Right atrium auricular region (tissue), 2 donors: Measurements from ENCODE around the gene SSBP3. TPM values are rescaled to one million over a fixed set of nuclear protein-coding genes. Genes with fewer than 3 reads are reported as not detected.
"Not testable (repeated sequence)": the region's sequence is repeated elsewhere in the genome, so short reads cannot be mapped to it uniquely, and the experiment has no call there.

Experiments
- DNase-seq: peaks from one replicate; pipeline ENCODE4 v3.0.0-alpha.2; 2019; ENCODE audit warnings: low spot score
- H3K27ac ChIP-seq, 2 donors: fragments of 200-600 bp; sonication (generic); 1 replicate in 1 of 2; 2 replicates in 1 of 2; pipeline ENCODE4 v1.5.1; 2016 to 2019
- H3K27me3 ChIP-seq, 2 donors: fragments of 200-600 bp; sonication (generic); one replicate each; pipeline versions ENCODE4 v1.5.1 to v1.6.0; 2017 to 2019
- H3K36me3 ChIP-seq: fragments of 200-600 bp; sonication (generic); one replicate; pipeline ENCODE4 v1.5.1; 2016
- H3K4me1 ChIP-seq, 2 donors: fragments of 200-600 bp; sonication (generic); one replicate each; pipeline versions ENCODE4 v1.5.1 to v1.6.0; 2017 to 2019
- H3K4me3 ChIP-seq, 2 donors: fragments of 200-600 bp; sonication (generic); 1 replicate in 1 of 2; 2 replicates in 1 of 2; pipeline ENCODE4 v1.5.1; 2017 to 2019; ENCODE audit warnings: mild to moderate bottlenecking in 1 of 2, moderate library complexity in 1 of 2
- H3K9me3 ChIP-seq, 2 donors: fragments of 200-600 bp; sonication (generic); one replicate each; pipeline ENCODE4 v1.5.1; 2019
- total RNA-seq, 2 donors: library from RNA; depleted of rRNA; stranded (reverse); fragments of >200 nt; gene quantifications; one replicate each; pipeline ENCODE4 v1.1.0, GENCODE V29; 2016
- TF ChIP-seq, protein P1 (sequence below), 2 donors: fragments of 200-600 bp; sonication (generic); IDR thresholded peaks; one replicate each; pipeline ENCODE4 v1.5.1; 2019; ENCODE audit warnings: antibody characterized with exemption in 2 of 2

The SSBP3 gene
- total RNA-seq, 2 donors from 2014 or later, result 15.2 to 16.6 TPM

DNA sequence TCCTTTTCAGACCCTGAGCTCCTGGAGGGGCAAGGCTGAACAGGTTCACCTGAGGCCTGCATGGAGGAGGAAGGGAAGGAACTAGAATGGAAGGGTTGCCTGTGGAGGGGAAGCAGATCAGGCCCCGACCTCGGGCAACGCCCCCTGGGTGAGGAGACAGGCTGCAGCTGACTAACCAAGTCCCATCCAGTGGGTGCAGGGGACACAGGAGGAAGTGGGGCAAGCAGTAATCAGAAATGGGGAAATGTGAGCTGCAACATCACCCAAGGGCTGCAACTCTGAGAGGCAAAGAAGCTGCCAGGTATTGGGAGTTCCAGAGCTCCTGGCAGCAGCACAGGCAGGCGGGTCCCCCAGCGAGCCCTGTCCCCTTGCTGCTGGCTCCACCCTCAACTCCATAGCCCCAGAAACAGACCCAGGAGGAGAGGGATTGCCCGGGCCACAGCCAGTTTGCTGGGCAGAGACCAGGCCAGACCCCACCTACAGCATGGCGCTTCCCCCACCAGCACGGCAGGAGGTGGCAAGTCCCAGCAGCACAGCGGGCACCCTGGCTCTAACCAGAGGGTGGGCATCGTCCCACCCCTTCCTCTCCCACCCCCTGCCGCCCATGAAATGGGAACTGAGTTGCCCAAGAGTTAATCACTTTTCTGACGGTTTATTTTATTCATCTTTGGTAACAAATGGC is 167.7 kb downstream of the SSBP3 start:
- Histone ChIP-seq H3K4me3 (no peak overlapping the region), H3K4me1 (no peaks in the 10 kb centered on the region), H3K27ac (no peak overlapping the region), H3K9me3 (no peaks in the 10 kb centered on the region), H3K36me3 (peaks cover 39% of the 10 kb centered on the region), H3K27me3 (no peaks in the 10 kb centered on the region)
- TF ChIP-seq, protein P1, sequence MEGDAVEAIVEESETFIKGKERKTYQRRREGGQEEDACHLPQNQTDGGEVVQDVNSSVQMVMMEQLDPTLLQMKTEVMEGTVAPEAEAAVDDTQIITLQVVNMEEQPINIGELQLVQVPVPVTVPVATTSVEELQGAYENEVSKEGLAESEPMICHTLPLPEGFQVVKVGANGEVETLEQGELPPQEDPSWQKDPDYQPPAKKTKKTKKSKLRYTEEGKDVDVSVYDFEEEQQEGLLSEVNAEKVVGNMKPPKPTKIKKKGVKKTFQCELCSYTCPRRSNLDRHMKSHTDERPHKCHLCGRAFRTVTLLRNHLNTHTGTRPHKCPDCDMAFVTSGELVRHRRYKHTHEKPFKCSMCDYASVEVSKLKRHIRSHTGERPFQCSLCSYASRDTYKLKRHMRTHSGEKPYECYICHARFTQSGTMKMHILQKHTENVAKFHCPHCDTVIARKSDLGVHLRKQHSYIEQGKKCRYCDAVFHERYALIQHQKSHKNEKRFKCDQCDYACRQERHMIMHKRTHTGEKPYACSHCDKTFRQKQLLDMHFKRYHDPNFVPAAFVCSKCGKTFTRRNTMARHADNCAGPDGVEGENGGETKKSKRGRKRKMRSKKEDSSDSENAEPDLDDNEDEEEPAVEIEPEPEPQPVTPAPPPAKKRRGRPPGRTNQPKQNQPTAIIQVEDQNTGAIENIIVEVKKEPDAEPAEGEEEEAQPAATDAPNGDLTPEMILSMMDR (IDR thresholded peaks at IDR 0.05), result no peak
- DNase-seq, result no peak

DNA sequence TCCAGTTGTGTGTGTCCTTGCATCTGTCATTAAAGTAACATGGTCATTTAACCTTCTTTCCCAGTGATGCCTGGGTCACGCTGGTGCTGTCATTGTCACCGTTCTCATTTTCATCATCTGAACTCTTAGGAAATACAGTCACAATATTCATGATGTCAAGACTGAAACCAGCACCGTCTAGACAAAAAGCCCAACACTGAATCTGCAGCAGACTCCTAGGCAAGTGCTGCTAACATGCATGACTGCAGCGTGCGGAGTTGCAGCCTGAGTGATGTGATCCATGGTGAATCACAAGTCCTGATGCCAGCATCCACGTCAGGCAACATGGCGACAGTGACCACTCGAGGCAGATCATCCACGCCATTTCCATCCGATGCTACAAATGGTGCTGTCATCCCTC is 168.6 kb downstream of the SSBP3 start:
- Histone ChIP-seq H3K27ac (no peak overlapping the region), H3K4me3 (no peak overlapping the region), H3K4me1 (no peaks in the 10 kb centered on the region), H3K9me3 (no peaks in the 10 kb centered on the region), H3K27me3 (no peaks in the 10 kb centered on the region), H3K36me3 (peaks cover 34% of the 10 kb centered on the region)
- TF ChIP-seq, protein P1 (IDR thresholded peaks at IDR 0.05), result no peak
- DNase-seq, result no peak

DNA sequence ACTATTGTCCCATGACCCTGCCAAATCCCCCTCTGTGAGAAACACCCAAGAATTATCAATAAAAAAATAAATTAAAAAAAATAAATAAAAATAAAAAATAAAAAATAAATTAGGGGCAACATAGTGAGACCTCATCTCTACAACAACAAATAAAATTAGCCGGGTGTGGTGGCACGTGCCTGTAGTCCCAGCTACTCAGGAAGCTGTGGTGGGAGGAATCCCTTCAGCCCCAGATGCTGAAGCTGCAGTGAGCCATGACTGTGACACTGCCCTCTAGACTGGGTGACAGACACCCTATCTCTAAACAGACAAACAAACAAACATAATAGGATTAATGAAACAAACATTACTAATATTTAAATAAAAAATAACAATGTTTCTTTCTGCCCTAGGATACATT is 171.9 kb downstream of the SSBP3 start:
- H3K4me1 ChIP-seq, result peaks cover 0 to 7% of the 10 kb centered on the region in 2 donors
- no peaks in the 10 kb centered on the region for H3K27me3 ChIP-seq
- H3K27ac ChIP-seq, result no peak overlapping the region
- TF ChIP-seq, protein P1 (IDR thresholded peaks at IDR 0.05), result no peak
- no peak for DNase-seq
- no peak overlapping the region for H3K4me3 ChIP-seq
- H3K36me3 ChIP-seq, result peaks cover 26% of the 10 kb centered on the region
- no peaks in the 10 kb centered on the region for H3K9me3 ChIP-seq

DNA sequence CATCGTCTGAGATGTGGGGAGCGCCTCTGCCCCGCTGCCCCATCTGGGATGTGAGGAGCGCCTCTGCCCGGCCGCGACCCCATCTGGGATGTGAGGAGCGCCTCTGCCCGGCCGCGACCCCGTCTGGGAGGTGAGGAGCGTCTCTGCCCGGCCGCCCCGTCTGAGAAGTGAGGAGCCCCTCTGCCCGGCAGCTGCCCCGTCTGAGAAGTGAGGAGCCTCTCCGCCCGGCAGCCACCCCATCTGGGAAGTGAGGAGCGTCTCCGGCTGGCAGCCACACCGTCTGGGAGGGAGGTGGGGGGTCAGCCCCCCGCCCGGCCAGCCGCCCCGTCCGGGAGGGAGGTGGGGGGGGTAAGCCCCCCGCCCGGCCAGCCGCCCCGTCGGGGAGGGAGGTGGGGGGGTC is 173.0 kb downstream of the SSBP3 start:
- not testable (repeated sequence) for H3K27ac ChIP-seq, H3K27me3 ChIP-seq, H3K4me3 ChIP-seq, DNase-seq, H3K9me3 ChIP-seq
- Histone ChIP-seq H3K36me3 (peaks cover 21% of the 10 kb centered on the region), H3K4me1 (peaks cover 0 to 11% of the 10 kb centered on the region in 2 donors)

DNA sequence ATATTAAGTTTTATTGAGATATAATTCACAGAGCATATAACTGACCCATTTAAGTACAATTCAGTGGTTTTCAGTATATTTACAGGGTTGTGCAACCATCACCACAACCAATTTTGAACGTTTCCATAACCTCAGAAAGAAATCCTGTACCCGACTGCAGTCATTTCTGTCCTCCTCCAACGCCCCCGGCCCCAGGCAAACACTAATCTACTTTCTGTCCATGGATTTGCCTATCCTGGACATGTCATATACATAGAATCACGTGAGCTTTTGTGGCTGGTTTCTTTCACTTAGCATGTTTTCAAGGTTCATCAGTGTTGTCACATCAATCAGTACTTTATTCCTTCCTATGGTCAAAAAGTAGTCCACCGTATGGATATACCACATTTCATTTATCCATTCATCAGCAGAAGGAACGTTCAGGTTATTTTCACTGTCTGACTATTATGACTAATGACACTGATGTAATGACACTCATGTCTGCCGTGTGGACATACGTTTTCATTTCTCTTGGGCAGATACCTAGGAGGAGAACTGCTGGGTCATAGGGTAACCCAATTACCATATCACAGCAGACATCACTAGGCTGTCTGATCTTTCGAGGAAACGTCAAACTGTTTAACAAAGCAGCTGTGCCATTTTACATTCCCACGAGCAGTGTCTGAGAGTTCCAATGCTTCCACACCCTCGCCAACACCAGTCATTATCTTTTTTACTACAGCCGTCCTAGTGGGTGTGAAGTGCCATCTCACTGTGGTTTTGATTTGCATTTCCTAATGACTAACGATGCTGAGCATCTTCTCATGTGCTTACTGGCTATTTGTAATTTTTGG is 175.5 kb downstream of the SSBP3 start:
- Histone ChIP-seq H3K4me3 (no peak overlapping the region), H3K9me3 (no peaks in the 10 kb centered on the region), H3K4me1 (peaks cover 0 to 19% of the 10 kb centered on the region in 2 donors), H3K27ac (no peak overlapping the region), H3K27me3 (no peaks in the 10 kb centered on the region), H3K36me3 (no peaks in the 10 kb centered on the region)
- TF ChIP-seq, protein P1 (IDR thresholded peaks at IDR 0.05), result no peak
- DNase-seq, result no peak

DNA sequence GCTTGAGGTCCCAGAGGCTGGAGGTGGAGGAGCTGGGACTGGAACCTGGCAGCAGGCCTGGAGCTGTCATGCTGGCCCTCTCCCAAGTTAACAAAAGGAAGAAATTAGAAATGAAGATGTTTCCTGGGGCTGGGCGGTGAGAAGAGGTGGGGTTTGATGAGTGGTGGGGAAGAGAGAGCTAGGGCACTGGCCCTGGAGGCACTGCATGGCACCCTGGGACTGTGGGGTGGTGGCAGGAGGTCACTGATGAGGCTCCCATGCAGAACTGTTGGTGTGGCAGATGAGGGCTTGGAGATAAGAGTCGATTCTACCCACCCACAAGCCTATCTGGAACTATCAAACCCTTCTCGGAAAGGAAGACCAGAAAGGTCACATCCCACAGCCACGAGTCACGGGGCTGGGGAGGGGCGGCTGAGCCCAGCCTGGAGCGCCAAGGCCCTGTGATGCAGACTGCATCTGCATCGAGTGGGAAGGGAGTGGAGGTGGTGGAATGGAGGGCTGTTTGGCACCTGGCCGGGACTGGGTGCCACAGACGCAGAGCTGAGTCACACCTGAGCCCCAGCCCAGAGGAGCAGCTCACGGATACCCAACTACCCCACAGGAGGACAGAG is 176.8 kb downstream of the SSBP3 start:
- no peak overlapping the region for H3K27ac ChIP-seq
- TF ChIP-seq, protein P1 (IDR thresholded peaks at IDR 0.05), result no peak
- DNase-seq, result no peak

More for the DNA sequence above, 176.8 kb downstream of the SSBP3 start:
- H3K36me3 ChIP-seq, result no peaks in the 10 kb centered on the region
- no peaks in the 10 kb centered on the region for H3K27me3 ChIP-seq
- H3K4me1 ChIP-seq, result peaks cover 0 to 19% of the 10 kb centered on the region in 2 donors
- H3K9me3 ChIP-seq, result no peaks in the 10 kb centered on the region
- H3K4me3 ChIP-seq, result no peak overlapping the region
